Ovary (tissue), 3 donors: Measurements from ENCODE around the gene NEK2.

Experiments
- POLR2A ChIP-seq: fragments of 450-650 bp; IDR thresholded peaks from one replicate; pipeline ENCODE4 v1.6.1; 2017; ENCODE audit warnings: antibody characterized with exemption, mild to moderate bottlenecking, moderate library complexity
- TF ChIP-seq, protein P1 (sequence below), 3 donors: fragments of 450-650 bp in 2 of 3; fragments of 200-600 bp in 1 of 3; IDR thresholded peaks; one replicate each; pipeline versions ENCODE4 v1.5.1 to v1.8.0; 2016 to 2022; ENCODE audit warnings: antibody characterized with exemption in 3 of 3, mild to moderate bottlenecking in 1 of 3
- donor health status: DM: no; HTN: no; CAD: no.

- TF ChIP-seq, protein P1, sequence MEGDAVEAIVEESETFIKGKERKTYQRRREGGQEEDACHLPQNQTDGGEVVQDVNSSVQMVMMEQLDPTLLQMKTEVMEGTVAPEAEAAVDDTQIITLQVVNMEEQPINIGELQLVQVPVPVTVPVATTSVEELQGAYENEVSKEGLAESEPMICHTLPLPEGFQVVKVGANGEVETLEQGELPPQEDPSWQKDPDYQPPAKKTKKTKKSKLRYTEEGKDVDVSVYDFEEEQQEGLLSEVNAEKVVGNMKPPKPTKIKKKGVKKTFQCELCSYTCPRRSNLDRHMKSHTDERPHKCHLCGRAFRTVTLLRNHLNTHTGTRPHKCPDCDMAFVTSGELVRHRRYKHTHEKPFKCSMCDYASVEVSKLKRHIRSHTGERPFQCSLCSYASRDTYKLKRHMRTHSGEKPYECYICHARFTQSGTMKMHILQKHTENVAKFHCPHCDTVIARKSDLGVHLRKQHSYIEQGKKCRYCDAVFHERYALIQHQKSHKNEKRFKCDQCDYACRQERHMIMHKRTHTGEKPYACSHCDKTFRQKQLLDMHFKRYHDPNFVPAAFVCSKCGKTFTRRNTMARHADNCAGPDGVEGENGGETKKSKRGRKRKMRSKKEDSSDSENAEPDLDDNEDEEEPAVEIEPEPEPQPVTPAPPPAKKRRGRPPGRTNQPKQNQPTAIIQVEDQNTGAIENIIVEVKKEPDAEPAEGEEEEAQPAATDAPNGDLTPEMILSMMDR (IDR thresholded peaks at IDR 0.05) = no peak
- no peak for TF ChIP-seq POLR2A
Observed at GRCh38 chr1:211708006-211708405, 32.6 kb upstream of the NEK2 start.
